Measurements from ENCODE around the gene ZBTB38.

The ZBTB38 gene

GRCh38 chr3:141337523-141337854, 30.8 kb upstream of the ZBTB38 start:
- DNase-seq (ENCODE audit: low read depth in 2 of 2) = no peak

GRCh38 chr3:141337991-141338390, 30.3 kb upstream of the ZBTB38 start:
- DNase-seq (ENCODE audit: low read depth in 2 of 2) = no peak

- DNase-seq (ENCODE audit: low read depth in 2 of 2) = no peak
Observed at GRCh38 chr3:141338881-141339280, 29.4 kb upstream of the ZBTB38 start.

GRCh38 chr3:141341536-141341935, 26.8 kb upstream of the ZBTB38 start:
- no peak for DNase-seq (ENCODE audit: low read depth in 2 of 2)

- no peak for DNase-seq (ENCODE audit: low read depth in 2 of 2)
Observed at GRCh38 chr3:141342386-141342785, 25.9 kb upstream of the ZBTB38 start.

GRCh38 chr3:141343077-141343476, 25.2 kb upstream of the ZBTB38 start:
- DNase-seq (ENCODE audit: low read depth in 2 of 2) = no peak

- DNase-seq (ENCODE audit: low read depth in 2 of 2) = no peak
Observed at GRCh38 chr3:141343865-141344271, 24.4 kb upstream of the ZBTB38 start.

GRCh38 chr3:141345528-141345927, 22.8 kb upstream of the ZBTB38 start:
- DNase-seq (ENCODE audit: low read depth in 2 of 2) = no peak

- no peak for DNase-seq (ENCODE audit: low read depth in 2 of 2)
Observed at GRCh38 chr3:141346007-141346406, 22.3 kb upstream of the ZBTB38 start.

GRCh38 chr3:141346418-141346817, 21.9 kb upstream of the ZBTB38 start:
- DNase-seq (ENCODE audit: low read depth in 2 of 2) = no peak

GRCh38 chr3:141346839-141347238, 21.5 kb upstream of the ZBTB38 start:
- no peak for DNase-seq (ENCODE audit: low read depth in 2 of 2)

GRCh38 chr3:141348837-141349236, 19.5 kb upstream of the ZBTB38 start:
- DNase-seq (ENCODE audit: low read depth in 2 of 2) = no peak

- DNase-seq (ENCODE audit: low read depth in 2 of 2) = no peak
Observed at GRCh38 chr3:141349711-141350110, 18.6 kb upstream of the ZBTB38 start.

GRCh38 chr3:141350666-141351065, 17.6 kb upstream of the ZBTB38 start:
- DNase-seq (ENCODE audit: low read depth in 2 of 2) = no peak

GRCh38 chr3:141352262-141352984, 15.9 kb upstream of the ZBTB38 start:
- no peak for DNase-seq (ENCODE audit: low read depth in 2 of 2)

GRCh38 chr3:141353652-141354495, 14.4 kb upstream of the ZBTB38 start:
- DNase-seq (ENCODE audit: low read depth in 2 of 2) = no peak

GRCh38 chr3:141354517-141354916, 13.8 kb upstream of the ZBTB38 start:
- DNase-seq (ENCODE audit: low read depth in 2 of 2) = no peak

- DNase-seq (ENCODE audit: low read depth in 2 of 2) = no peak
Observed at GRCh38 chr3:141355242-141355641, 13.1 kb upstream of the ZBTB38 start.

GRCh38 chr3:141356046-141356445, 12.3 kb upstream of the ZBTB38 start:
- DNase-seq (ENCODE audit: low read depth in 2 of 2) = no peak

- DNase-seq (ENCODE audit: low read depth in 2 of 2) = peak; percentile 57 to 58
Observed at GRCh38 chr3:141360888-141361598, 7.3 kb upstream of the ZBTB38 start.

- no peak for DNase-seq (ENCODE audit: low read depth in 2 of 2)
Observed at GRCh38 chr3:141362736-141363135, 5.6 kb upstream of the ZBTB38 start.

GRCh38 chr3:141365201-141365600, 3.1 kb upstream of the ZBTB38 start:
- no peak for DNase-seq (ENCODE audit: low read depth in 2 of 2)

Measured in fibroblast of skin of left biceps (primary cell).